Activated naive CD8-positive, alpha-beta T cell treated with anti-CD3 and anti-CD28 coated beads, Interleukin-2, amount 50 U/mL, for 24 hours (primary cell): ENCODE data around the gene MRPL21.

Experiments
- ATAC-seq: fragments of 150-1000 bp; cut with Tn5 transposase; one replicate; pipeline ENCODE4 v1.10.0; 2021
- DNase-seq: peaks from one replicate; pipeline ENCODE4 v3.0.0; 2021
- H3K27ac Mint-ChIP-seq: one replicate; pipeline ENCODE4 v1.8.0; 2021; ENCODE audit warnings: mild to moderate bottlenecking, mixed read lengths
- H3K27me3 Mint-ChIP-seq: one replicate; pipeline ENCODE4 v1.8.0; 2021; ENCODE audit warnings: mixed read lengths
- H3K36me3 Mint-ChIP-seq: one replicate; pipeline ENCODE4 v1.8.0; 2021; ENCODE audit warnings: low read depth, mixed read lengths
- H3K4me1 Mint-ChIP-seq: one replicate; pipeline ENCODE4 v1.8.0; 2021; ENCODE audit warnings: mixed read lengths
- H3K4me3 Mint-ChIP-seq: one replicate; pipeline ENCODE4 v1.8.0; 2021; ENCODE audit warnings: mild to moderate bottlenecking, moderate library complexity, mixed read lengths
- H3K9me3 Mint-ChIP-seq: one replicate; pipeline ENCODE4 v1.8.0; 2021; ENCODE audit warnings: mixed read lengths

The MRPL21 gene

GRCh38 chr11:68938816-68939582 lies 35.4 kb upstream of the MRPL21 start:
- no peak overlapping the region for H3K4me3 Mint-ChIP-seq
- no peaks in the 10 kb centered on the region for H3K9me3 Mint-ChIP-seq
- DNase-seq (no peak), ATAC-seq (no peak)
- H3K27ac Mint-ChIP-seq, result no peak overlapping the region
- peaks cover 3% of the 10 kb centered on the region for H3K4me1 Mint-ChIP-seq
- H3K27me3 Mint-ChIP-seq, result no peaks in the 10 kb centered on the region
- peaks cover 4% of the 10 kb centered on the region for H3K36me3 Mint-ChIP-seq

DNA sequence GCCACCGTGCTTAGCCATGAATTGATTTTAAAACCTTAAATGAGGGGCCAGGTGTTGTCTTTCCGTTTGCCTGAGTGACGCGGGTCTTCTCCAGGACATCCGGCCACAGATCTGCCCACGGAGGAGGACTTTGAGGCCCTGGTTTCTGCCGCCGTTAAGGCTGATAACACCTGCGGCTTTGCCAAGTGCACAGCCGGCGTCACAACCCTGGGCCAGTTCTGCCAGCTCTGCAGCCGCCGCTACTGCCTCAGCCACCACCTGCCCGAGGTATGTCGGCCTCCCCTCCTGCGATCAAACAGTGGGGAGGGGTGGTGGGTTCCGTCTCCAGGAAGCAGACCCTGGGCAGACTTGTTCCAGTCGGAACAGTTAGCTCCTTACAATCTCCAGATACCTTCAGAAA lies 34.5 kb upstream of the MRPL21 start:
- H3K9me3 Mint-ChIP-seq, result no peaks in the 10 kb centered on the region
- DNase-seq (no peak), ATAC-seq (no peak)
- H3K27ac Mint-ChIP-seq, result no peak overlapping the region
- no peaks in the 10 kb centered on the region for H3K27me3 Mint-ChIP-seq
- peaks cover 3% of the 10 kb centered on the region for H3K4me1 Mint-ChIP-seq
- H3K36me3 Mint-ChIP-seq, result peaks cover 4% of the 10 kb centered on the region
- H3K4me3 Mint-ChIP-seq, result no peak overlapping the region

- H3K27me3 Mint-ChIP-seq, result no peaks in the 10 kb centered on the region
- DNase-seq (no peak), ATAC-seq (no peak)
- H3K4me1 Mint-ChIP-seq, result no peaks in the 10 kb centered on the region
- no peaks in the 10 kb centered on the region for H3K9me3 Mint-ChIP-seq
- no peak overlapping the region for H3K4me3 Mint-ChIP-seq
- peaks cover 6% of the 10 kb centered on the region for H3K36me3 Mint-ChIP-seq
- no peak overlapping the region for H3K27ac Mint-ChIP-seq
These were observed 33.3 kb upstream of the MRPL21 start for GRCh38 chr11:68936676-68937620.

DNA sequence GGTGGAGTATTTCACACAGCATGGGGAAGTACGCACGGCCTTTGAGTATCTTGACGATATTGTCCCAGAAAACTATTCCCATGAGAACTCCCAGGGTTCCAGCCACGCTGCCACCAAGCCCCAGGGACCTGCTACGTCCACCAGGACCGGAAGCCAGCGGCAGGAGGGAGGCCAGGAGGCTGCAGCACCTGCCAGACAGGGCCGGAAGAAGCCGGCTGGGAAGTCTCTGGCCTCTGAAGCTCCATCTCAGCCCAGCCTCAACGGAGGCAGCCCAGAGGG lies 32.7 kb upstream of the MRPL21 start:
- H3K27ac Mint-ChIP-seq, result no peak overlapping the region

DNA sequence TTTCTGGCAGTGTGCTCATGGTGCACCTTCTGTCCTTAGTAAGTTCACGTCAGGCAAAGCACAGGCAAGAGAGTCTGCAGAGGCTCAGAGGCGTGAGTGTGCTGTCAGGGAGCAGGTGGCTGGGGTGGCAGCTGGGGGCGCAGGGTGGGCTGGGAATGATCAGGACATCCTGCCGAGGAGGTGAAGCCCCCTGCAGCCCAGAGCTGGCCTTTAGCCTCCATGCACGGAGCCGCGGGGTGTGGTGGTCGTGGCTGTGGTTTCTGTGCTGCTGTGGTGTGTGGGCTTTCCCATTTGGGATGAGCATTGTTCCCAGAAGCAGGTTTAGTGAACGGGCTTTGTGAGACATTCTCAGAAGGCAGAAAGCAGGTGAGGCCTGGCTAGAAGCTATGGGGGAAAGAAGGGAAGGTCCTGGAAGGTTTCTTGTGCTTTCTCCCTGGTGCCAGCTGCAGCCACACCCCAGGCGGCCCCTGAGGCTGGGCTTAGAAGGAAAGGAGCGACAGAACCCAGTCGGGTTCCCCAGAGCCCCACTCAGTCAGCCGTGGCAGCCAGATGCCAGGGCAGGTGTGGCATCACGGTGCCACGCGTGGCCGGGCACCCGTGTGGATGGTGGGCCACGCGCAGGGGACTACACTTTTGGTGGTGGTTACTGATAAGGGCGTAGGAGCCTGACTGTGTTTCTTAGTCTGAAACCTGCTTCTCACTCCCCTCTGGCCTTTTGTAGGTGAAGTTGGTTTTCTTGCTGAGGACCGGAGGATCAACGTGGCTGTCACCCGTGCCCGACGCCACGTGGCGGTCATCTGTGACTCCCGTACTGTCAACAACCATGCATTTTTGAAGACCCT lies 32.1 kb upstream of the MRPL21 start:
- H3K9me3 Mint-ChIP-seq, result no peaks in the 10 kb centered on the region
- no peaks in the 10 kb centered on the region for H3K4me1 Mint-ChIP-seq
- no peaks in the 10 kb centered on the region for H3K27me3 Mint-ChIP-seq
- peaks cover 11% of the 10 kb centered on the region for H3K36me3 Mint-ChIP-seq
- H3K27ac Mint-ChIP-seq, result no peak overlapping the region
- DNase-seq (no peak), ATAC-seq (no peak)
- no peak overlapping the region for H3K4me3 Mint-ChIP-seq

More for the DNA sequence above, 32.7 kb upstream of the MRPL21 start:
- ATAC-seq (no peak), DNase-seq (no peak)
- Mint-ChIP-seq H3K4me1 (no peaks in the 10 kb centered on the region), H3K9me3 (no peaks in the 10 kb centered on the region), H3K36me3 (peaks cover 11% of the 10 kb centered on the region), H3K4me3 (no peak overlapping the region), H3K27me3 (no peaks in the 10 kb centered on the region)

DNA sequence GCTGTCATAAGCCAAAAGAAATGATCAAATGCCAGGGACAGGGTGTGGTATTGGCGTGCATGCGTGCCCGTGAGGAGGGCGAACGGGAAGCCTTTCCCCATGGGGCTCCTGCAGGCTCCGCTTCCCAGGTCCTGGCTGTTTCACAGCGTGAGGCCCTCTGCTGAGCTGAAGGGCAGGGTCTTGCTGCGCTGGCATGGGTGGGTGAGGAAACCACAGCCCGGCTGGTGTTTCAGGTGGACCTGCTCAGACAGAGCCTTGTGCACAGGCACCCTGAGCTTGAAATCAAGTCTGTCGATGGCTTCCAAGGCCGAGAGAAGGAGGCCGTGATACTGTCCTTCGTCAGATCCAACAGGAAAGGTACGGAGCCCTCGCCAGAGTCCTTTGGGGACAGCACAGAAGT lies 31.4 kb upstream of the MRPL21 start:
- ATAC-seq (no peak), DNase-seq (no peak)
- Mint-ChIP-seq H3K9me3 (no peaks in the 10 kb centered on the region), H3K4me3 (no peak overlapping the region), H3K4me1 (no peaks in the 10 kb centered on the region), H3K27ac (no peak overlapping the region), H3K36me3 (peaks cover 15% of the 10 kb centered on the region), H3K27me3 (no peaks in the 10 kb centered on the region)

DNA sequence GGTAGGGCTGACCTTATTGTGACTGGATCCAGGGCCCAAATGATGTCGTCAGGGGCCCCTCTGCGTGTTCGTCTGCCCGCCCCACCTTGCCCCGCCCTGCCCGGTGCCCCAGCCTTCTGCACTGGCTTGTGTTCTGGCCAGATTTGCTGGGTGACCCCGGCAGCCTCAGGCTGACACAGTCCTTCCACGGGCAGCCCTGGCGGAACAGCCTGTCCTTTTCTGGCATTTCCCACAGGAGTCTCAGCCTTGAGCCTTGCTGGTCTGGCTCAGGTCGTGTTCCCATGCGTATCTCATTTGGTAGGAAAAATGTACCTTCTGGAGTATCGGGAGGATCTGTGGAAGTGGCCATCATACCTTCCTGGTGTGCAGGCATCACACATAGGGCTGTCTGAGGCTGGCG lies 31.0 kb upstream of the MRPL21 start:
- Mint-ChIP-seq H3K9me3 (no peaks in the 10 kb centered on the region), H3K4me1 (no peaks in the 10 kb centered on the region), H3K4me3 (no peak overlapping the region), H3K27ac (no peak overlapping the region), H3K27me3 (no peaks in the 10 kb centered on the region), H3K36me3 (peaks cover 18% of the 10 kb centered on the region)
- DNase-seq (no peak), ATAC-seq (no peak)

GRCh38 chr11:68934321-68934645 lies 30.7 kb upstream of the MRPL21 start:
- Mint-ChIP-seq H3K27ac (no peak overlapping the region), H3K27me3 (no peaks in the 10 kb centered on the region), H3K4me3 (no peak overlapping the region), H3K36me3 (peaks cover 21% of the 10 kb centered on the region), H3K4me1 (no peaks in the 10 kb centered on the region), H3K9me3 (no peaks in the 10 kb centered on the region)
- DNase-seq (no peak), ATAC-seq (no peak)

DNA sequence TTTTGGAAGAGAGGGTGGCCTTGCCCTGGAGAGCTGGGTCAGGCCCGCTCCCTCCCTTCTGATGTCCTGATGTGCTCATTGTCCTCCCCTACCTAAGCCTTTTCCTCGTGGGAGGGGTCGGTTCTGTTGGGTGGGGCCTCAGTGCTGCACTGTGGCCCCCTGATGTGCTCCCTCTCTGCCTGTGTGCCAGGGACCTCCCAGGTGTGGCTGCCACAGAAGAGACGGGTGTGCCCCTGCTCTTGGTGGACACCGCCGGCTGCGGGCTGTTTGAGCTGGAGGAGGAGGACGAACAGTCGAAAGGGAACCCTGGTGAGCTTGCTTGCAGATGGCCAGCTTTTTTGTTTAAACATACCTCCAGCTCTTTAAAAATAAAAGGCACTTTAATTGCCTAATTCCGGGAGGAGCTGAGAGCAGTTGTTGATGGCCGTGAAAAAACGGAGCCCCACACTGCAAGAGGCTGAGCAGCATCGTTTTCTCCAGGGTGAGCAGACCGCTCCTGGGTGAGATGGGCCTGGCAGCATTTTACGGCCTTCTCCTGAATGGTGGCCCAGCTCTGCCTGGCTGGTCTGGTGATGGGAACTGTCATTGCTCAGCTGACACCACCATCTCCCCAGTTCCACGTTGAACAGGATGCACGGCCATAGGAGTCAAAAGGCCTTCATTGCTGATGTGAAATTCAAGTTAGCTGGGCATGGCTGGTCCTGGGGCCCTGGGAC lies 30.1 kb upstream of the MRPL21 start:
- Mint-ChIP-seq H3K36me3 (peaks cover 22% of the 10 kb centered on the region), H3K9me3 (no peaks in the 10 kb centered on the region), H3K4me3 (no peak overlapping the region), H3K27me3 (no peaks in the 10 kb centered on the region), H3K27ac (no peak overlapping the region), H3K4me1 (no peaks in the 10 kb centered on the region)
- ATAC-seq (no peak), DNase-seq (no peak)

DNA sequence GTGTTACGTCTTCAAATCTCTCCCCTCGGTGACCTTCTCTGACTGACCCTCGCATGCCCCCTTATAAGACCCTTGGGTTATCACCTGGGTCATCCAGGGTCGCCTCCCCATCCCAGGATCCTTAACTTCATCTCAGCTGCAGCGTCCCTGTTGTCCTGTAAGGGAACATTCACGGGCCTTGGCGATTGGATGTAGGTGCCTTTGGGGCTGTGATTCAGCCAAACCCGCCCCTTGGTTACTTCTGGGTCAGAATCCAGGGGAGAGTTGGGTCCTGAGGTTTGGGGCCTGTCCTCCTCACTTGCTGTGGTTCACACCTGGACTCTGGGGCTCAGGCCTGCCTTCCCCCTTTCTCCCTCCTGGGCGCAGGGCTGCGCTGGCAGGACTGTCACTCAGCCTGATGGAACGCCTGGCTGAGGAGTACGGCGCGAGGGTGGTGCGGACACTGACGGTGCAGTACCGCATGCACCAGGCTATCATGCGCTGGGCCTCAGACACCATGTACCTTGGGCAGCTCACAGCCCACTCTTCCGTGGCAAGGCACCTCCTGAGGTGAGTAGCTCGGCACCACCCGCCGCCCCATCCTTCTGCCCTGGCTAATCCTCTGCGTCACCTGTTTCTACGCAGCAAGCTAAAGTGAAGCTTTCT lies 29.4 kb upstream of the MRPL21 start:
- no peak for ATAC-seq
- H3K27ac Mint-ChIP-seq, result no peak overlapping the region
- H3K4me3 Mint-ChIP-seq, result no peak overlapping the region
- no peaks in the 10 kb centered on the region for H3K9me3 Mint-ChIP-seq
- DNase-seq, result no peak
- H3K4me1 Mint-ChIP-seq, result no peaks in the 10 kb centered on the region
- peaks cover 25% of the 10 kb centered on the region for H3K36me3 Mint-ChIP-seq
- H3K27me3 Mint-ChIP-seq, result no peaks in the 10 kb centered on the region

DNA sequence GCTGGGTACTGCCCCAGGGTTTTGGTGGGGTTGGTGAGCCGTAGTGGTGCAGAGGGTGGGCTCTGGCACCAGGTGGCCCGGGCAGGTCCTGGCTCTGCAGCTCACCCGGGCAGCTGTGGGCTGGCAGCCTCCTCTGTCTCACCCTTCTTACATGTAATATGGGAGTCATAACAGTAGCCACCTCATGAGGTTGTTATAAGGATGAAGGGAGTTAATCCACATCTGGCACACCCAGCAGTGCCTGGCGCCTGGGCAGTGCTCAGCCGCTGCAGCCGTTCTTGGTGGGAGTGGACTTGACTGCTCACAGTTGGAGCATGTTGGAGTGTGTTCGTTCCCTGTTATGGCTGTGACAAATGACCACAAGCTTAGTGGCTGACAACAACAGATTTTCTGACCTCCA lies 28.7 kb upstream of the MRPL21 start:
- DNase-seq, result no peak
- ATAC-seq, result no peak
- H3K36me3 Mint-ChIP-seq, result peaks cover 25% of the 10 kb centered on the region
- no peaks in the 10 kb centered on the region for H3K4me1 Mint-ChIP-seq
- no peak overlapping the region for H3K4me3 Mint-ChIP-seq
- no peaks in the 10 kb centered on the region for H3K27me3 Mint-ChIP-seq
- no peaks in the 10 kb centered on the region for H3K9me3 Mint-ChIP-seq
- no peak overlapping the region for H3K27ac Mint-ChIP-seq

GRCh38 chr11:68931911-68932310 lies 28.3 kb upstream of the MRPL21 start:
- no peak overlapping the region for H3K27ac Mint-ChIP-seq
- no peaks in the 10 kb centered on the region for H3K4me1 Mint-ChIP-seq
- no peaks in the 10 kb centered on the region for H3K27me3 Mint-ChIP-seq
- ATAC-seq, result no peak
- peaks cover 30% of the 10 kb centered on the region for H3K36me3 Mint-ChIP-seq
- no peaks in the 10 kb centered on the region for H3K9me3 Mint-ChIP-seq
- no peak for DNase-seq
- H3K4me3 Mint-ChIP-seq, result no peak overlapping the region

GRCh38 chr11:68930991-68931855 lies 27.6 kb upstream of the MRPL21 start:
- no peak for DNase-seq
- no peak for ATAC-seq
- Mint-ChIP-seq H3K36me3 (peaks cover 35% of the 10 kb centered on the region), H3K4me3 (no peak overlapping the region), H3K27ac (no peak overlapping the region), H3K4me1 (no peaks in the 10 kb centered on the region), H3K9me3 (no peaks in the 10 kb centered on the region), H3K27me3 (no peaks in the 10 kb centered on the region)
